Measurements from ENCODE around the gene LALBA. TPM values are rescaled to one million over a fixed set of nuclear protein-coding genes. Genes with fewer than 3 reads are reported as not detected.

Gene LALBA
- total RNA-seq: not detected in 2 replicates

DNA sequence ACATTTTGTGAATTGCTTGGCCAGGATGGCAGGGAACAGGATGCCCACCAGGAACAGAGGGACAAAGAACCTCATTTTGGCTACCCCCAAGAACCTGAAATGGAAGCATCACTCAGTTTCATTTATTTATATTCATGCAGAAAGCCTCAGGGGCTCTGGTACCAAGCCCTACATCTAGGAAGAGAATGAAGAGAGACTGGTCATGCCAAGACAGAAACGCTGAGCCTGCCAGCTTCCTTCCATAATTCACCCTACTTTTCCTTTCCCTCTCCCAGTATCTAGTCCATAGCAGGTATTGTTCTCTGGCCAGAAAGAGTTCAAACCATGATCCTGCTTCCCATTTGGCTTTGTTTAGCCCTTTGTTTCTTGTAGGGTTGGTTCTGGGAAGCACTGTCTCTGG is at the start of gene LALBA:
TSS of gene LALBA (minus strand) at position 101 of the 400 bp plus-strand sequence. CDS start at position 75, 26 bp downstream.
- no peaks in the 10 kb centered on the region for H3K36me3 Mint-ChIP-seq (ENCODE audit: low read depth)
- intact Hi-C loops (cut with micrococcal nuclease): no loop called here
- H3K4me1 Mint-ChIP-seq (ENCODE audit: low read depth): no peaks in the 10 kb centered on the region

DNA sequence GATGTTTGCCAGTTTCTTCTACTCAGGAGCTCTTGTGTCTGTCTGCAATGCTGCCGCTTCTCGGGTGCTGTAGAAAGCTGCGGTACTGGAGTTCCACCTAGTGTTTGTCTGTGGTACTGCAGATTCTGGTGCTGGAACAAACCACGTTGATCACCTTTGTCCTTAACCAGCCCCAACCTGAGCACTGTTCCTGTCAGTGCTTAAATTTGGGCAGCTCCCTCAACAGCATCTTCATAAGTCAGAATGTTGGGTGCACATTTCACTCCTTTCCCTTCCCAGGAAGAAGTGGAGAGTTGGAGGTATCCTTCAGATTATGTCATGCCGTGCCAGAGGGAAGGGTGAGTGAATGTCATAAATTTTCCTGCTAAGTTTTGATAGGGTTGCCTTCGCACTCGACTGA is 48.7 kb upstream of the LALBA start:
- Mint-ChIP-seq H3K9me3 (peaks cover 6% of the 10 kb centered on the region), H3K4me3 (no peak overlapping the region), H3K27me3 (ENCODE audit: insufficient read depth) (peaks cover 23% of the 10 kb centered on the region), H3K27ac (no peak overlapping the region), H3K4me1 (ENCODE audit: low read depth) (peaks cover 7% of the 10 kb centered on the region), H3K36me3 (ENCODE audit: low read depth) (no peaks in the 10 kb centered on the region)
- intact Hi-C loops (cut with micrococcal nuclease): loop anchor here (1.0 to 5.0 kb wide), 3 partner anchors 76 to 511 kb away; partner anchors contain the start of gene SENP1
- DNase-seq (ENCODE audit: low spot score): peak; percentile 71

More for the DNA sequence above, at the start of gene LALBA:
- H3K27ac Mint-ChIP-seq: no peak within 1 kb of the TSS
- no peaks in the 10 kb centered on the region for H3K9me3 Mint-ChIP-seq
- DNase-seq (ENCODE audit: low spot score): no peak
- peaks cover 5% of the 10 kb centered on the region for H3K27me3 Mint-ChIP-seq (ENCODE audit: insufficient read depth)
- no peak within 1 kb of the TSS for H3K4me3 Mint-ChIP-seq

DNA sequence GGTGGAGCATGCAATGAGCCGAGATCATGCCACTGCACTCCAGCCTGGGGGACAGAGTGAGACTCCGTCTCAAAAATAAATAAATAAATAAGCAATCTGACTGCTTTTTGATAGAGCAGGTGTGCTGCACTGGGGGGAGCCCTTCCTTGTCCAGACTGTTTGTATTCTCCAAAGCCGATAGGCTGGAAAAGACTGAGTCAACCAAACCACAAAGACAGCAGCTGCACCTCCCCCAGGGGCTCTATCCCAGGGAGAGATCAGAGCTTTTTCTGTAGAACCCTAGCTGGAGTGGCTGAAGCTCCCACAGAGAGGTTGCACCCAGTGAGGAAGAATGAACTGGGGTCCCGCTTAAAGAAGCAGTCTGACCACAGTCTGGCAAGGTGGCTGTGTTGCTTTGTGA is 45.8 kb upstream of the LALBA start:
- Mint-ChIP-seq H3K36me3 (ENCODE audit: low read depth) (no peaks in the 10 kb centered on the region), H3K9me3 (peaks cover 19% of the 10 kb centered on the region), H3K4me1 (ENCODE audit: low read depth) (peaks cover 7% of the 10 kb centered on the region), H3K4me3 (no peak overlapping the region), H3K27me3 (ENCODE audit: insufficient read depth) (peaks cover 24% of the 10 kb centered on the region), H3K27ac (no peak overlapping the region)
- intact Hi-C loops (cut with micrococcal nuclease): loop anchor here (5.0 kb wide), 1 partner anchor 508 kb away; the partner anchor contains the start of gene SENP1
- no peak for DNase-seq (ENCODE audit: low spot score)

DNA sequence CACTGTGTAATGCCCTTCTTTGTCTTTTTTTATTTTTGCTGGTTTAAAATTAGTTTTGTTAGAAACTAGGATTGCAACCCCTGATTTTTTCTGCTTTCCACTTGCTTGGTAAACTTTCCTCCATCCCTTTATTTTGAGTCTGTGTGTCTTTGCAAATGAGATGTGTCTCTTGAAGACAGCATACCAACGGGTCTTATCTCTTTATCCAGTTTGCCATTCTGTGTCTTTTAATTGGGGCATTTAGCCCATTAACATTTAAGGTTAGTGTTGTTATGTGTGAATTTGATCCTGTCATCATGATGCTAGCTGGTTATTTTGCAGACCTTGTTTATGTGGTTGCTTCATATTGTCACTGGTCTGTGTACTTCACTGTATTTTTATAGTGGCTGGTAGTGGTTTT is 43.5 kb upstream of the LALBA start:
- intact Hi-C loops (cut with micrococcal nuclease): no loop called here
- Mint-ChIP-seq H3K4me3 (no peak overlapping the region), H3K27ac (no peak overlapping the region), H3K4me1 (ENCODE audit: low read depth) (peaks cover 2% of the 10 kb centered on the region), H3K36me3 (ENCODE audit: low read depth) (no peaks in the 10 kb centered on the region), H3K9me3 (peaks cover 23% of the 10 kb centered on the region), H3K27me3 (ENCODE audit: insufficient read depth) (peaks cover 20% of the 10 kb centered on the region)
- DNase-seq (ENCODE audit: low spot score): no peak

DNA sequence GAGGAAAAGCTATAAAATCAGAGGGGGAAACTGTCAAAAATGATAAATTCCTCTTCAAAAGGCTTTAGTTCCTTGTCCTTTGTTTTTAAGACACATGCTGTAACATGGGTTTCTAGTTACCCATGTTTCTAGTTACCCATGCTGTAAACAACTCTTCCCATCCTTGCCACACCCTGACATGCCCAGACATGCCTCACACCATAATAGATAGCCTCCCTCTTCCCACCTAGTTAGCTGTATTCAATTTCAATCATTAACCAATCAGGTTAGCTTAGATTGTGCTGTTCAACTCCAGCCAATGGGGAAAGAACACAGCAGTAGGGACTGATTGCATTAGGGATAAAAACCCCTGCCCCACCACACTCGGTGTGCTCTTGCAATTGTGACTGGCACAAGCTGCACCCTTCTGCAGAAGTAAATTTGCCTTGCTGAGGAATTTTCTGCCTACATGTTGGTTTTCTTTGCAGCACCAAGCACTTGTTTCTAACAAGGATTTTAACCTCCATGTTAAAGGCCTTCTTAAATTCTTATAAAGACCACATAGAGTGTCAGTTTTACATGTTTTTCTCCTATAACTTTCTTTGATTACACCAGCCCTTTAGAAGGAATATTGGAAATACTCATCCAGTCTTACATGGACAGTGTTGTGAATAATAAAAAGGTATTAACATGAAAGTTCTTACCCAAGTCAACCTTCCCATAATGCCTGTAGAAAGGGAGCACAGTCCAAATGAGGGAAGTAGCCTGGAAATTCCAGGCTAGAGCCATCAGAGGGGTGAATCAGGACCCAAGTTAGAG is 32.5 kb upstream of the LALBA start:
- no peak overlapping the region for H3K27ac Mint-ChIP-seq

DNA sequence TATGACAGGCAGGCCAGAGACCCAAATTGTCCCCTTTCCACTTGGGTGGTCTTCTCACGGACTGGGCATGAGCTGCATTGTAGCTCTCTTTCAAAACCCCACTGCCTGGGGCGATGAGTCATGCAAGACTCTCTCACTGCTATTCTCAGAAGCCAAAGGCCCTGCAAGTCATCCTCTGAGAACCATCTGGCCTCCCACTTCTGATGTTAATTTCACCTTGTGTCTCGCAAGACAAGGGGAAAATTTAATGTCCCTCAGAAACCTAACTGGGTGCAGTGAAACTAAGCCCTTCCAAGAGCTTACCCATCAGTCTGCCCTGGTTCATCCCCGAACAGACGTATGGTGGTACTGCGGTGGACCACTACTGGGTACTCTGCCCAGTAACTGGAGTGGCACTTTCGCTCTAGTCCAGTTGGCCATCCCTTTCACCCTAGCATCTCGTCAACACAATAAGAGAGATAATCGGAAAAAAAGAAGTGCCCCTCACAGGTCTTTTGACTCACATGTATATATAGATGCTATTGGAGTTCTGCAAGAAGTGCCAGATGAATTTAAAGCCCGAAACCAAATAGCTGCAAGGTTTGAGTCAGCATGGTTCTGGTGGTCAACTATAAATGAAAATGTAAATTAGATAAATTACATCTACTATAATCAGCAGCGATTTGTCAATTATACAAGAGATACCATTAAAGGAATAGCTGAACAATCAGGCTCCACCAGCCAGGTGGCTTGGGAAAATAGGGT is 31.3 kb upstream of the LALBA start:
- intact Hi-C loops (cut with micrococcal nuclease): no loop called here
- peaks cover 20% of the 10 kb centered on the region for H3K9me3 Mint-ChIP-seq
- peaks cover 8% of the 10 kb centered on the region for H3K27me3 Mint-ChIP-seq (ENCODE audit: insufficient read depth)
- DNase-seq (ENCODE audit: low spot score): no peak
- H3K4me3 Mint-ChIP-seq: no peak overlapping the region
- H3K27ac Mint-ChIP-seq: no peak overlapping the region
- H3K4me1 Mint-ChIP-seq (ENCODE audit: low read depth): no peaks in the 10 kb centered on the region
- H3K36me3 Mint-ChIP-seq (ENCODE audit: low read depth): peaks cover 2% of the 10 kb centered on the region

More for the DNA sequence above, 32.5 kb upstream of the LALBA start:
- peaks cover 2% of the 10 kb centered on the region for H3K36me3 Mint-ChIP-seq (ENCODE audit: low read depth)
- H3K9me3 Mint-ChIP-seq: peaks cover 28% of the 10 kb centered on the region
- H3K4me1 Mint-ChIP-seq (ENCODE audit: low read depth): no peaks in the 10 kb centered on the region
- no peak overlapping the region for H3K4me3 Mint-ChIP-seq
- intact Hi-C loops (cut with micrococcal nuclease): no loop called here
- H3K27me3 Mint-ChIP-seq (ENCODE audit: insufficient read depth): peaks cover 8% of the 10 kb centered on the region
- DNase-seq (ENCODE audit: low spot score): no peak

DNA sequence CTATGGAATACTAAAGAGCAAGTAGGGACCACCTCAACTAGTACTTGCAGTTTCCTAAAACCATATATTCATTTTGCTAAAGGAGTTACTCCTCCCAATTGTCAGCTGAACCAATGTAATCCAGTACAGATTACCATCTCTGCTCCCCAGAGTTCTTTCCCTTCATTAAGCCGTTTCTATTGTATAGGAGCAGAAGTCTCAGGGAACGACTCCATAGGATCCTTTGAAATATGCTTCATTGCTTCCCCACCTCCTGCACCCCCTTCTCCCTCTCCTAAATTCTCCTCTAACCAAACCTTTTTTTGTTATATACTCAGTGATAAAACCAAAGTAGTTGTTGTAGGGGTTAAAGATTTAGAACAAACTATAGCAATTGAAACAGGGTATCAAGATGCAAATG is 30.7 kb upstream of the LALBA start:
- intact Hi-C loops (cut with micrococcal nuclease): no loop called here
- H3K4me3 Mint-ChIP-seq: no peak overlapping the region
- no peak for DNase-seq (ENCODE audit: low spot score)

DNA sequence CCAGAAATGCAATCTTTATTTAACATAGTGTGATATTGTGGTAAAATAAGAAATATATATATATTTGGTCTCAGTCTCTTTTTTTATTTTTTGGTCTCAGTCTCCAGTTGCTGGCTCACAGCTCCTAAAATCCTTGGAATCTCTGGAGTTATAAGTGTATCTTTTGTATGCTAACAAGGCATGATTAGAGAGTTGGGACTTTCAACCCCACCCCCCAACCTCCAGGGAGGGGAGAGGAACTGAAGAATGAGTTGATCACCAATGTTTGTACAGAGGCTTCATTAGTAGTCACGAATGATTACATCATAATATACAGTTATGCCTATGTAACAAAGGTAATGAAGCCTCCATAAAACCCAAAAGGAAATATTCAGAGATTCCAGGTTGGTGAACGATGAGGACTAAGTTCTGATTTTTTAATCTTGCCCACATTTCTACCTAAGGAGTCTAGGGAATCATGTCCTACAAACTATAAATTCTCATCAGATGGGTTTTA is 22.8 kb upstream of the LALBA start:
- Mint-ChIP-seq H3K4me1 (ENCODE audit: low read depth) (no peaks in the 10 kb centered on the region), H3K36me3 (ENCODE audit: low read depth) (no peaks in the 10 kb centered on the region), H3K4me3 (no peak overlapping the region), H3K27me3 (ENCODE audit: insufficient read depth) (peaks cover 10% of the 10 kb centered on the region), H3K9me3 (no peaks in the 10 kb centered on the region), H3K27ac (no peak overlapping the region)
- no peak for DNase-seq (ENCODE audit: low spot score)
- intact Hi-C loops (cut with micrococcal nuclease): no loop called here

More for the DNA sequence above, 30.7 kb upstream of the LALBA start:
- peaks cover 2% of the 10 kb centered on the region for H3K36me3 Mint-ChIP-seq (ENCODE audit: low read depth)
- H3K27ac Mint-ChIP-seq: no peak overlapping the region
- peaks cover 8% of the 10 kb centered on the region for H3K27me3 Mint-ChIP-seq (ENCODE audit: insufficient read depth)
- peaks cover 20% of the 10 kb centered on the region for H3K9me3 Mint-ChIP-seq
- H3K4me1 Mint-ChIP-seq (ENCODE audit: low read depth): no peaks in the 10 kb centered on the region

DNA sequence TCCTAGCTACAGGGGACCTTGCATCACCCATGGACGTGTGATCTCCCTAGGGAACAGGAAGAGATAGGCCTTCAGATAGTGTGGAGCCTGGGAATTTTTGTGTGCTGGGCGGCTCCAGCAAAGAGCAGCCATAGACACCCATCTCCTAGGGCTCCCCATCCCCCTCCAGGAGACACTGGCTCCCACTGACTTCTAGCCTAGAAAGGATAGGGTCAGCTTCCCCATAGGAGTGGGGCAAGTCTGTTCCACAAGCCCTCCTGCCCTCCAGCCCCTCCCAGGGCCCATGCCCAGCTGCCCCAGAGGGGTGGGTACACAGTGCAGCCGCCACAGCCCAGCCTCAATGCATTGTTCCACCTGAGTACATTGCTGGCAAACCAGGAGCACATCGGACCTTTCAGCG is 16.5 kb upstream of the LALBA start:
- Mint-ChIP-seq H3K9me3 (no peaks in the 10 kb centered on the region), H3K36me3 (ENCODE audit: low read depth) (no peaks in the 10 kb centered on the region), H3K27me3 (ENCODE audit: insufficient read depth) (peaks cover 20% of the 10 kb centered on the region), H3K4me1 (ENCODE audit: low read depth) (no peaks in the 10 kb centered on the region), H3K4me3 (no peak overlapping the region), H3K27ac (no peak overlapping the region)
- intact Hi-C loops (cut with micrococcal nuclease): no loop called here
- DNase-seq (ENCODE audit: low spot score): no peak

DNA sequence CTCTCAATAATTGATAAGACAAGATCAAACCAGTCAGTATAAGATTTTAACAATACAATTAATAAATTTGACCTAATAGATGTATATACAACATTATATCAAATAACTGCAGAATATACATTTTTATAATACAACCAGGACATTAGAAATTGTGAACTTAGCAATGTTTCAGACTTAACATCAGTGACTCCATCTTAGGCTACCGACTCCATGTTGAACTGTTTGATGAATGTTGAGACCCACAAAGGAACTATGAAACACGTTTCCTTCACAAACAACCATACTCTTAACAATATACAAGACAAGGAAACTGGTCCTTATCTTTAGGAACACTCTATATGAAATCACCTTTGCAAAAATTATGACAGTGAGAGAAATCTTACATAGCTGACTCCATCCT is 13.9 kb upstream of the LALBA start:
- no peak overlapping the region for H3K27ac Mint-ChIP-seq
- DNase-seq (ENCODE audit: low spot score): no peak
- peaks cover 20% of the 10 kb centered on the region for H3K27me3 Mint-ChIP-seq (ENCODE audit: insufficient read depth)
- H3K4me3 Mint-ChIP-seq: no peak overlapping the region
- H3K36me3 Mint-ChIP-seq (ENCODE audit: low read depth): no peaks in the 10 kb centered on the region
- H3K4me1 Mint-ChIP-seq (ENCODE audit: low read depth): no peaks in the 10 kb centered on the region
- intact Hi-C loops (cut with micrococcal nuclease): no loop called here
- H3K9me3 Mint-ChIP-seq: no peaks in the 10 kb centered on the region

DNA sequence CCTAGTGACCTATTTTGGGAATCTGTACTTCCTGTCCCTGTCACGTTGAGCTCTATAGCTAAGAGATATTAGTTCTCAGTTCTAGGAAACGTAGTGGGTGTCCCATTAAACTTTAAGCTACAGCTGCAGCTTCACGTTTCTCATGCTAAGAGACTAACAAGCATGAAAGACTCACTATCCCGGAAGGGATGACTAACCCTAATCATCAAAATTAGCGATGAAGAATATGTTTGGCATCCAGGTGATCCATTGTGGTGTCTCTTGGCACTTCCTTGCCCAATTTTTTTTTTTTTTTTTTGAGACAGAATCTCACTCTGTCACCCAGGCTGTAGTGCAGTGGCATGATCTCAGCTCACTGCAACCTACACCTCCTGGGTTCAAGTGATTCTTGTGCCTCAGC is 11.0 kb upstream of the LALBA start:
- no peak overlapping the region for H3K4me3 Mint-ChIP-seq
- intact Hi-C loops (cut with micrococcal nuclease): no loop called here
- no peaks in the 10 kb centered on the region for H3K9me3 Mint-ChIP-seq
- no peak overlapping the region for H3K27ac Mint-ChIP-seq
- H3K4me1 Mint-ChIP-seq (ENCODE audit: low read depth): no peaks in the 10 kb centered on the region
- peaks cover 11% of the 10 kb centered on the region for H3K27me3 Mint-ChIP-seq (ENCODE audit: insufficient read depth)
- H3K36me3 Mint-ChIP-seq (ENCODE audit: low read depth): no peaks in the 10 kb centered on the region
- DNase-seq (ENCODE audit: low spot score): no peak

DNA sequence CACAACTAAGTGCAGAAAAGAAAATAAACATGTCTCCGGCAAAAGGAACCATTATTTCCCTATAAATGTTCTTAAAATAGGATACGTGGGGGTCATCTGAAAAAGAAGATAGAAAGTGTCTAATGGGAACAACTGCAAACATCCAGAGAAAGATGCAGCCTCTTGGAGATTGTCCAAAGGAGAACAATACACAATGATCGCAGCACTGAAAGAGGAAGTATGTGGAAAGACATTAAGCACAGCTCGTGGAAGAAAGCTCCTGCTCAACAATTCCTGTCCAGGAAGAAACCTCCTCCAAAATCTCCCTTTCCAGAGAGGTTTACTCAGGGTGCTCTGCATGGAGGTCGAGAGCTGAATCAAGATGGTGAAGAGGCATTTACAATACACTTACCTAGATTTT is 2.5 kb upstream of the LALBA start:
- no peak for DNase-seq (ENCODE audit: low spot score)
- Mint-ChIP-seq H3K4me3 (no peak overlapping the region), H3K4me1 (ENCODE audit: low read depth) (no peaks in the 10 kb centered on the region), H3K9me3 (no peaks in the 10 kb centered on the region), H3K36me3 (ENCODE audit: low read depth) (no peaks in the 10 kb centered on the region), H3K27ac (no peak overlapping the region), H3K27me3 (ENCODE audit: insufficient read depth) (peaks cover 5% of the 10 kb centered on the region)
- intact Hi-C loops (cut with micrococcal nuclease): no loop called here

DNA sequence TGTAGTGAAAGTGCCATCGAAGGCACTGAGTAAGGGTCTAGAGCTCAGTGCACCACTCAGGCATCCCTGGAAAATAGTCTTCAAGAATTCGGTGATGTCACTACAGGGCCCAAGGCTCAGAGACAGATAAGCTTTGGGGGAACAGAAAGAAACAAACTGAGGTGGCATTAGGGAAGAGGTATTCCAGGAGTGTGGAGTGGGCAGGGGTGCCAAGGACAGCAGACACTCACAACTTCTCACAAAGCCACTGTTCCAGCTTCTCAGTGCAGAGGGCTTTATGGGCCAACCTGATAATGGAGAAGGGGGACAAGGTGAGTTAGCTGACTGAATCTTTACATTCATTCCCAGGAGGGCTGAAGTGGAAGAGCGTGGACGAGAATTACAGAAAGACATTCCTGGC is 2.1 kb downstream of the LALBA start:
- Mint-ChIP-seq H3K27me3 (ENCODE audit: insufficient read depth) (peaks cover 5% of the 10 kb centered on the region), H3K4me1 (ENCODE audit: low read depth) (no peaks in the 10 kb centered on the region), H3K27ac (no peak overlapping the region), H3K36me3 (ENCODE audit: low read depth) (no peaks in the 10 kb centered on the region), H3K4me3 (no peak overlapping the region), H3K9me3 (no peaks in the 10 kb centered on the region)
- intact Hi-C loops (cut with micrococcal nuclease): no loop called here
- DNase-seq (ENCODE audit: low spot score): no peak
